NB4 (cell line): ENCODE measurements around the gene LRRC4.

Experiments used
- POLR2A ChIP-seq: IDR thresholded peaks from 2 replicates; pipeline ENCODE4 v1.6.1; 2011; ENCODE audit warnings: mild to moderate bottlenecking; ENCODE audit not compliant: insufficient read length; ENCODE audit errors: extremely low read depth
- TF ChIP-seq, protein P1 (sequence below): IDR thresholded peaks from one replicate; pipeline ENCODE4 v1.5.1; 2012; ENCODE audit warnings: low read depth, low read length

- TF ChIP-seq, protein P1, sequence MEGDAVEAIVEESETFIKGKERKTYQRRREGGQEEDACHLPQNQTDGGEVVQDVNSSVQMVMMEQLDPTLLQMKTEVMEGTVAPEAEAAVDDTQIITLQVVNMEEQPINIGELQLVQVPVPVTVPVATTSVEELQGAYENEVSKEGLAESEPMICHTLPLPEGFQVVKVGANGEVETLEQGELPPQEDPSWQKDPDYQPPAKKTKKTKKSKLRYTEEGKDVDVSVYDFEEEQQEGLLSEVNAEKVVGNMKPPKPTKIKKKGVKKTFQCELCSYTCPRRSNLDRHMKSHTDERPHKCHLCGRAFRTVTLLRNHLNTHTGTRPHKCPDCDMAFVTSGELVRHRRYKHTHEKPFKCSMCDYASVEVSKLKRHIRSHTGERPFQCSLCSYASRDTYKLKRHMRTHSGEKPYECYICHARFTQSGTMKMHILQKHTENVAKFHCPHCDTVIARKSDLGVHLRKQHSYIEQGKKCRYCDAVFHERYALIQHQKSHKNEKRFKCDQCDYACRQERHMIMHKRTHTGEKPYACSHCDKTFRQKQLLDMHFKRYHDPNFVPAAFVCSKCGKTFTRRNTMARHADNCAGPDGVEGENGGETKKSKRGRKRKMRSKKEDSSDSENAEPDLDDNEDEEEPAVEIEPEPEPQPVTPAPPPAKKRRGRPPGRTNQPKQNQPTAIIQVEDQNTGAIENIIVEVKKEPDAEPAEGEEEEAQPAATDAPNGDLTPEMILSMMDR: no peak
- no peak for TF ChIP-seq POLR2A
These were observed 44.4 kb downstream of the LRRC4 start for GRCh38 chr7:127986581-127987521.
